Fibroblast of pulmonary artery (primary cell): ENCODE measurements around the gene SUPT6H.

ENCODE experiments used
- DNase-seq: peaks from one replicate; pipeline ENCODE4 v3.0.0-alpha.2; 2010; ENCODE audit warnings: low read depth
- H3K4me3 ChIP-seq: replicated peaks from 2 replicates; pipeline ENCODE4 v1.5.1; 2011; ENCODE audit warnings: low read depth, mild to moderate bottlenecking, control low read depth, low read length, moderate library complexity
- CTCF ChIP-seq: IDR thresholded peaks from 2 replicates; pipeline ENCODE4 v1.5.1; 2011; ENCODE audit warnings: mild to moderate bottlenecking, control low read depth, low read length, inconsistent platforms; ENCODE audit errors: missing control alignments

The SUPT6H gene

GRCh38 chr17:28740406-28741357, 78.7 kb downstream of the SUPT6H start:
- H3K4me3 ChIP-seq: no peak overlapping the region
- no peak for DNase-seq
- no peak for TF ChIP-seq CTCF

- no peak for DNase-seq
- no peak for TF ChIP-seq CTCF
- H3K4me3 ChIP-seq: no peak overlapping the region
Observed at GRCh38 chr17:28741358-28742349, 79.6 kb downstream of the SUPT6H start.

- peak; percentile 75 for DNase-seq
- peak within 1 kb of the TSS; percentile 94 for H3K4me3 ChIP-seq
- TF ChIP-seq CTCF: no peak
Observed at GRCh38 chr17:28743243-28744103, 81.5 kb downstream of the SUPT6H start, which contains the start of gene TRAF4. Gene TRAF4, plus strand, starts transcription at chr17:28744011. Its CDS starts 102 bp downstream, at chr17:28744113.

GRCh38 chr17:28744104-28744971, 82.3 kb downstream of the SUPT6H start:
- peak overlapping the region; percentile 94 for H3K4me3 ChIP-seq
- DNase-seq: peak; percentile 53
- TF ChIP-seq CTCF: no peak

GRCh38 chr17:28744972-28745785, 83.2 kb downstream of the SUPT6H start:
- H3K4me3 ChIP-seq: peak overlapping the region; percentile 94
- no peak for TF ChIP-seq CTCF
- DNase-seq: peak; percentile 74
